Measurements from ENCODE around the gene CHMP4B.

The CHMP4B gene

GRCh38 chr20:33851842-33852466 lies 40.8 kb downstream of the CHMP4B start:
- no peak for DNase-seq (ENCODE audit: low read depth)
- no peak overlapping the region for H3K4me3 ChIP-seq (ENCODE audit: low read depth, low read length)
- in situ Hi-C loops (cut with HindIII; ENCODE audit: low sequenced_read_pairs), result no loop called here
- TF ChIP-seq CTCF (IDR thresholded peaks at IDR 0.05; ENCODE audit: low read depth, low read length, missing control alignments), result no peak

- H3K4me3 ChIP-seq (ENCODE audit: low read depth, low read length), result no peak overlapping the region
- in situ Hi-C loops (cut with HindIII; ENCODE audit: low sequenced_read_pairs), result no loop called here
- DNase-seq (ENCODE audit: low read depth), result no peak
- no peak for TF ChIP-seq CTCF (IDR thresholded peaks at IDR 0.05; ENCODE audit: low read depth, low read length, missing control alignments)
Measured at GRCh38 chr20:33852626-33853506, 41.7 kb downstream of the CHMP4B start.

GRCh38 chr20:33853507-33853813 lies 42.3 kb downstream of the CHMP4B start:
- in situ Hi-C loops (cut with HindIII; ENCODE audit: low sequenced_read_pairs), result no loop called here
- DNase-seq (ENCODE audit: low read depth), result no peak
- H3K4me3 ChIP-seq (ENCODE audit: low read depth, low read length), result no peak overlapping the region
- TF ChIP-seq CTCF (IDR thresholded peaks at IDR 0.05; ENCODE audit: low read depth, low read length, missing control alignments), result no peak

GRCh38 chr20:33857722-33858563 lies 46.8 kb downstream of the CHMP4B start:
- no peak for DNase-seq (ENCODE audit: low read depth)
- in situ Hi-C loops (cut with HindIII; ENCODE audit: low sequenced_read_pairs), result no loop called here
- TF ChIP-seq CTCF (IDR thresholded peaks at IDR 0.05; ENCODE audit: low read depth, low read length, missing control alignments), result no peak

GRCh38 chr20:33858666-33859065 lies 47.5 kb downstream of the CHMP4B start:
- in situ Hi-C loops (cut with HindIII; ENCODE audit: low sequenced_read_pairs), result no loop called here
- no peak overlapping the region for H3K4me3 ChIP-seq (ENCODE audit: low read depth, low read length)
- no peak for TF ChIP-seq CTCF (IDR thresholded peaks at IDR 0.05; ENCODE audit: low read depth, low read length, missing control alignments)
- no peak for DNase-seq (ENCODE audit: low read depth)

More at GRCh38 chr20:33857722-33858563, 46.8 kb downstream of the CHMP4B start:
- H3K4me3 ChIP-seq (ENCODE audit: low read depth, low read length), result no peak overlapping the region

GRCh38 chr20:33859157-33859695 lies 48.1 kb downstream of the CHMP4B start:
- DNase-seq (ENCODE audit: low read depth), result no peak
- in situ Hi-C loops (cut with HindIII; ENCODE audit: low sequenced_read_pairs), result no loop called here
- no peak for TF ChIP-seq CTCF (IDR thresholded peaks at IDR 0.05; ENCODE audit: low read depth, low read length, missing control alignments)

More at GRCh38 chr20:33859157-33859695, 48.1 kb downstream of the CHMP4B start:
- no peak overlapping the region for H3K4me3 ChIP-seq (ENCODE audit: low read depth, low read length)

Measured in astrocyte of the cerebellum (primary cell).